Midbrain (tissue), 1 donor: ENCODE data around the gene KRTAP4-2.
"Not testable (repeated sequence)": the region's sequence is repeated elsewhere in the genome, so short reads cannot be mapped to it uniquely, and the experiment has no call there.

Experiments used
- DNase-seq: peaks from one replicate; lab custom pipeline; 2025; lab: John Stamatoyannopoulos, UW

The KRTAP4-2 gene

DNA sequence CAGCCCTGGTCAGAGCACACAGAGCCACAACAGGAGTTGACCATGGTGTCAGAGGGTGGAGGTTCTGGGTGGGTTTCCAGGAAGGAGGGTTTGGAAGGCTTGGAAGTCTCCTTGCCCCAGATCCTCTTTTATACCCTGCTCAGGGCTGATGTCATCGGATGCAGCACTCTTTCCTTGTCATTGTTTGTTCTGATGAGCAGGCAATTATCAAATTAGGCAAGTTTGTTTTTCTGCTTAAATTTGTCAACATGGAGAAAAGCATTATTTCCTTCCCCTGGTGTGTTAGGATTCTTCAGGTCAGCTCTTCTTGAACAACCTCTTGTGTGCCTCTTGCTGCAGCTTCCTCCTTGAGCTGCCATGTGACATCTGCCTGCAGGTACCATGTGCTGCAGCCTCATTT lies 17.4 kb downstream of the KRTAP4-2 start, which contains the start of gene KRTAP4-4:
Gene KRTAP4-4, minus strand, starts transcription at position 101 of the 400 bp plus-strand sequence. Its CDS starts 57 bp downstream, at position 44.
- no peak for DNase-seq

DNA sequence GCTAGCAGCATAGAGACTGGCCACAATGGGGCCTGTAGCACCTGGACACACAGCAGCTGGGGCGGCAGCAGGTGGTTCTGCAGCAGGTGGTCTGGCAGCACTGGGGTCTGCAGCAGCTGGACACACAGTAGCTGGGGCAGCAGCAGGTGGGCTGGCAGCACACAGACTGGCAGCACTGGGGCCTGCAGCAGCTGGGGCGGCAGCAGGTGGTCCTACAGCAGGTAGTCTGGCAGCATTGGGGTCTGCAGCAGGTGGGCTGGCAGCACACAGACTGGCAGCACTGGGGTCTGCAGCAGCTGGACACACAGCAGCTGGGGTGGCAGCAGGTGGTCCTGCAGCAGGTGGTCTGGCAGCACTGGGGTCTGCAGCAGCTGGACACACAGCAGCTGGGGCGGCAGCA lies 17.8 kb downstream of the KRTAP4-2 start:
- not testable (repeated sequence) for DNase-seq

DNA sequence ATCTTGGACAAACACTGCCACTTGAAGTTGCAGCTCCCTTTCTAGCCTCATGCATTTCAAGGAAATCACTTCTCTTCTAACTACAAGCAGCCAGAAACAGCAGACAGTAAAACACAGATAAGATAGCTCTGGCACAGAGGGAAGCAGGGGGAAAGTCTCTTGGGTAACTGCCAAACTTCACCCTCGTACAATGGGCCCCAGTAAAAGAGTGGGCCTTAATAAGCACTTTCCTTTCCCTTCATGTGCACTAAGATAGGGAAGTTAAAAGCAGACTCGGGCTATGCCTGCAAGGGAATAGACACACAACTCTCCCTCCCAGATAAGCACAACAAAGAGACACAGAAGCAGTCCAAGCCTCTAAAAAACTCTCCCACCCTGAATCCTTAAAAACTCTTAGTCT lies 24.2 kb downstream of the KRTAP4-2 start:
- DNase-seq: no peak

DNA sequence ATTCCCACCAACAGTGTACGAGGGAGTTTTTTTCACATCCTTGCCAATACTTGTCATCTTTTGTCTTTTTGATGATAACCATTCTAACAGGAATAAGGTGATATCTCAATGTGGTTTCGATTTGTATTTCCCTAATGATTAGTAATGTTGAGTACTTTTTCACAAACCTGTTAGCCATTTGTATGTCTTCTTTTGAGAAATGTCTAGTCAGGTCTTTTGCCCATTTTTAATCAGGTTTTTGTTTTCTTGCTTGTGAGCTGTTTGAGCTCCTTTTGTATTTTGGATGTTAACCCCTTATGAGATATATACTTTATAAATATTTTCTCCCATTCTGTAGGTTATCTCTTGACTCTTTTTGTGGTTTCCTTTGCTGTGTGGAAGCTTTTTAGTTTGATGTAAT lies 26.5 kb downstream of the KRTAP4-2 start:
- DNase-seq: no peak

DNA sequence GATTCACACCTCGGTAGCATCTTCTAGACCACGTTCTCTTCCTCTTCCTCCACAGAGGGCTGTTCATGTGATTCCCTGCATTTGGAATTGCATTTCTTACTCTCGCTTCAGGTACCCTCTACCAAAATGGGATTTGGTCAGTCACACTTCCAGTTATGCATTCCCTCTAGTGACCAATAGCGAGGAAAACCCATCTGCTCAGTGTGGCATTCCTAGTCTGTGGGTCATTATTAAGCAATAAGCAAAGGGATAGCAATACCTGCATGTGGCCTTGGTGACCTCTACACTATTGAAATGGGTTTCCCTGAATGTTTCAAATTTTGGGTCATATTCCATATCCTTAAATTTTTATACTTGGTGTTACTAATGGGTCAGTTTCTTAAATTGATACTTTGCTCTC lies 28.0 kb downstream of the KRTAP4-2 start:
- no peak for DNase-seq

GRCh38 chr17:41149652-41149985 lies 28.4 kb downstream of the KRTAP4-2 start, which contains the start of gene KRTAP4-5:
KRTAP4-5 (minus strand) TSS chr17:41149825; CDS start chr17:41149767, 58 bp downstream.
- DNase-seq: no peak

DNA sequence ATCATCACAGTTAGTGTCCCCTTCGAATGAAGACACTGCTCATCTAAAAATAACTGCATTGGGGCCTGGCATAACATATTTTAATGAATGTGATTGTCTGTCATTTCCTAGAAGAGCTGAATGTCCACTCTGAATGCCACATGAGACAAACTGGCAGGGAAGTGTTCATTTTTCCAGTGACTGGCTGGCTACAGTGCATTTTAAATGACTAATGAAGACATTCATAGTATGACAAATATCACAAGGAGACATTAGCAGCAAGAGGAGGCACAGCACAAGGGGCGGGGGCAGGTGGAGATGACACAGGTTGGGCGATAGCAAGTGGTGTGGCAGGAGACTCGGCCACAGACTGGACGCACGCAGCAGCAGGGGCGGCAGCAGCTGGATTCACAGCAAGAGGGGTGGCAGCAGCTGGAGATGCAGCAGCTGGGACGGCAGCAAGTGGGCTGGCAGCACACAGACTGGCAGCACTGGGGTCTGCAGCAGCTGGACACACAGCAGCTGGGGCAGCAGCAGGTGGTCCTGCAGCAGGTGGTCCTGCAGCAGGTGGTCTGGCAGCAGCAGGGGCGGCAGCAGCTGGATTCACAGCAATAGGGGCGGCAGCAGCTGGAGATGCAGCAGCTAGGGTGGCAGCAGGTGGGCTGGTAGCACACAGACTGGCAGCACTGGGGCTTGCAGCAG lies 28.9 kb downstream of the KRTAP4-2 start:
- not testable (repeated sequence) for DNase-seq

DNA sequence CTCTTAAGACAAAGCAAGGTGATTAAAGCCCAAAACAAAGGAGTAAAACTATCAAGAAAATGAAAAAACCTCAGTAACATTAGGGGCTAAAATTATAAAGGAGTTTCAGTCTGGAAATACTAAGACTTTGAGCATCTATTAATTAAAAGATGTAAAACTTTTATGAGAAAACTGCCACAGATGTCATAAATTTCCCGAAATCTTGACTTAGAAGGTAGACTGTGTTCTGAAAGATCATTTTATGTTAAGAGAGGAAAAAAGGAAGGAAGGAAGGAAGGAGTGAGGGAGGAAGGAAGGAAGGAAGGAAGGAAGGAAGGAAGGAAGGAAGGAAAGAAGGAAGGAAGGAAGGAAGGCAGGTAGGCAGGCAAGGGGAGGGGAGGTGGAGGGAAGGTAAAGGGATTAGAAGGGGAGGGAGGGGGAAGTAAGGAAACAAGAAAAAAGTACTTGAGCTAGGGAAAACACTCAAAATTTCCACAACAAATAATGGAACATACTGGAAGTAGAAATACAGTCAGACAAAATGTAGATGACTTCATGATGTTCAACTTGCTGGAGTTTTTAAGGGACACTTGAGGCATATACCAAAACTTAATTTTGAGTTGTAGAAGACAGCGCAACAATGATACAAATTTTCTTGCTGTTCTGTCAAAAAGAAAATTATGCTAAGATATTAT lies 30.4 kb downstream of the KRTAP4-2 start:
- DNase-seq: no peak

DNA sequence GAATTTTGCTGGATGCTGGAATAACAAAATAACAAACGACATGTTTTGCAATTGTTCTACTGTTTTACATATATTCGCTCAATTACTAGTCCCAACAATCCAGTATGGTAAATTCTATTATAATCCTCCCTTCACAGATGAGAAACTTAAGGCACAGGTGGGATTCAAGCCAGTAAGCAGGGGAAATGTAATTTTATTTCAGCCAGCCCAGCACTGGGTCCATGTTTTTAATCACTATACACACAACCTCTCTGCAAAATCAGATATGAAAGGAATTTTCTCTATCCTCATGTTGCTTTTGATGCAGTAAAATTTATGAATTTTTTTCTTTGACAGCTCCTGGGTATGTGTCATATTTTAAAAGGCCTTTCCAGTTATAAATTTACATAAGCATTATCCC lies 32.8 kb downstream of the KRTAP4-2 start:
- DNase-seq: no peak

DNA sequence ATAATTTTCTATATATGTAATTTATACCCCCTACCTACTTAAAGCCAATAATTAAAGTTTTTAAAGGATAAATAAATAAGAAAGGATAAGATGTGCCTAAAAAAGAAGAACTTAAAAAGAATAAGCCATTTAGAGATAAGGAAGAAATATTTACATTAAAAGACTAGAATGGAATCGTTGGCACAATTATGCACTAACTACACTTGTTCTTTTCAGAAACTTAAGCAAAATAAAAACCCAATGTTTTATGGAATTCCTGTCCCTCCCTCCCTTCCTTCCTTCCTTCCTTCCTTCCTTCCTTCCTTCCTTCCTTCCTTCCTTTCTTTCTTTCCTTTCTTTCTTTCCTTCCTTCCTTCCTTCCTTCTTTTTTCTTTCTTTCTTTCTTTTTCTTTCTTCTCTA lies 33.2 kb downstream of the KRTAP4-2 start:
- DNase-seq: no peak

DNA sequence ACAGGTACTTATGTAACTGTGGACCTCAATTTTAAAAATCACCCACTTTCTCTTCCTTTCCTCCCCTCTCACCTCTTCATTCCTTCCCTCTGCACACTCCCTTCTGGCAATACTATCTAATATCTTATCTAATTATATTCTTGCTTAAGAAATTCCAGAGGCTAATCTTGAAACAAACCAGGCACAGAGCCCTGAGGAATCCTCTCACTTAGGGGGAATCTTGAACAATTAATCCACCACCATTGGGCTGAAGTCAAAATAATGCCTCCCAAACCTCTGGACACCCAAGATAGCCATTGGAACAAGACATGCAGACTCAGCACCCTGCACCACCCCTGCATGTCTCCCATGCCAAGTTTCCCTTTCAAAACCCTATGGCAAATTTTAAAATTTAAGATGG lies 36.7 kb downstream of the KRTAP4-2 start:
- DNase-seq: no peak

GRCh38 chr17:41140360-41141131 lies 37.5 kb downstream of the KRTAP4-2 start, which contains the start of gene KRTAP4-6:
KRTAP4-6 (minus strand) TSS chr17:41140544; CDS start chr17:41140487, 57 bp downstream.
- DNase-seq: no peak

- not testable (repeated sequence) for DNase-seq
These were observed 38.2 kb downstream of the KRTAP4-2 start for GRCh38 chr17:41139865-41140264.

DNA sequence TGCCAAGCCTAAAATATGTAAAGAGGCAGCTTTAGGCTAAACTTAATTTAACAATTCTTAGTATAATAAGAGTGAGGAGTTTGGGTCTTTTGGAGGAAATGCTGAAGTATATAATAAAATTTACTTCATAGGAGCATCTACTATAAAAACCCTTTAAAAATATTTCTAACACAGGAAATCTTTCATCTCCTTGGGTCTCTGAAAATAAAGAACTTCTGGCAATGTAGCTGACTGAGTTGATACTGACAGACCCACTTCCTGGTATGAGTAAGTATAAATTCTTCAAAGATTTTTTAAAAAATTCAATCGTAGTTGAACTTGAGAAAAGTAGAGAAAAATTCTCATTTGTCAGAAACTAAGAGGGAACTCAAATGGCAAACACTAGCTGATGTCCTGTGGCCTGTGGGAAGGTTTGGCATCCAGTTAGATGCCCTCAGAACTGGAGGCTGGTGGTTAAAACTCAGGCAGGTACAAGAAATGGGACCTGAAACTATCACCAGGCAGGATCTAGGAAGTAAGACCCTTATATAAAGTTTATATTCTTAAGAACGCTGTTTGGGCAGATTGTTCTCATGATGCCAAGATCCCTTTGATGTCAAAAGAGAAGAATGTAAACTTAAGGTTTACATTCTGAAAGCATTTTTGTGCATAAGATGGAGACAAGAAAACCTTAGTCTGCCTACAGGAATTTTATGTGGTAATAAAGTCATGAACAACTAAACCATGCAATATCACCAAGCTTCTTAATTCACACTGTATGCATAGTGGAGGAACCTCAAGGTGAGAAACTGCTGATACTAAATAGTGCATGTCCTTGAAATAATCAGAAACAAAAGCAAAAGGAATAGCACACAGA lies 43.9 kb downstream of the KRTAP4-2 start:
- no peak for DNase-seq

DNA sequence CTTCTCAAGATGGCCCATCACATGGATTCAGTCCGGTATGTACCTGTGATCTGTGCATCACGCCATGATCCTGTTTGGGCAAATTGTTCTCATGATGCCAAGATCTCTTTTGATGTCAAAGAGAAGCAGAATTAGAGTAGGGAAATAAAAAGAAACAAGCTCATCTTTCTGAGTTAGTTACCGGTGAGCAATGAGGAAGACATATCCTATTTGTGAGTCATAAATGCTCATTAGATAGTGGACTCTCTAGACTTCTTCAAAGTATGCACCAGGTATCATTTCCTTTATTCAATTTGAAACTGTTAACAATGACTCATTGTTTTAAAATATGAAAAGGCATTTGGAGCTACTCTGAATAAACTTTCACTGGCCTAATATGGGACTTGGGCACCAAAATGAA lies 46.0 kb downstream of the KRTAP4-2 start:
- DNase-seq: no peak
